Erythroblast (primary cell): Measurements from ENCODE around the gene ADGRV1.

ENCODE experiments used
- GATA1 ChIP-seq: IDR thresholded peaks from 2 replicates; pipeline ENCODE4 v1.6.1; 2011; ENCODE audit warnings: low read depth, mild to moderate bottlenecking, control low read depth, low read length, moderate library complexity
- POLR2A ChIP-seq: IDR thresholded peaks from 2 replicates; pipeline ENCODE4 v1.6.1; 2011; ENCODE audit warnings: mild to moderate bottlenecking, low read length

DNA sequence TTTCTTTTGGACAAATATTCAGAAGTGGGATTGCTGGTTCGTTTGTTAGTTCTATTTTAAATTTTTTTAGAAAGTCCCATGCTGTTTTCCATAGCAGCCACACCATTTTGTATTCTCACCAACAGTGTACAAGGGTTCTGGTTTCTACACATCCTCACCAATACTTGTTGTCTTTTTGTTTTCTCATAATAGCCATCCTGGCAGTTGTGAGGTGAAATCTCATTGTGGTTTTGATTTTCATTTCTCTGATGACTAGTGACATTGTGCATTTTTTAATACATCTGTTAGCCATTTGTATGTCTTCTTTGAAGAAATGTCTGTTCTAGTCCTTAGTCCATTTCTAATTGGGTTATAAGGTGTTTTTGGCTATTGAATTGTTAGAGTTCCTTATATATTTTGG, 610.3 kb downstream of the ADGRV1 start:
- TF ChIP-seq POLR2A = no peak
- no peak for TF ChIP-seq GATA1
